GM19395 (cell line): ENCODE measurements around the gene TMEM245.

Experiments used
- ATAC-seq: cut with Tn5 transposase; IDR thresholded peaks from one replicate; pipeline ENCODE4 v1.9.1; 2021; ENCODE audit warnings: mild to moderate bottlenecking, moderate library complexity; ENCODE audit not compliant: unreplicated experiment

Gene TMEM245

DNA sequence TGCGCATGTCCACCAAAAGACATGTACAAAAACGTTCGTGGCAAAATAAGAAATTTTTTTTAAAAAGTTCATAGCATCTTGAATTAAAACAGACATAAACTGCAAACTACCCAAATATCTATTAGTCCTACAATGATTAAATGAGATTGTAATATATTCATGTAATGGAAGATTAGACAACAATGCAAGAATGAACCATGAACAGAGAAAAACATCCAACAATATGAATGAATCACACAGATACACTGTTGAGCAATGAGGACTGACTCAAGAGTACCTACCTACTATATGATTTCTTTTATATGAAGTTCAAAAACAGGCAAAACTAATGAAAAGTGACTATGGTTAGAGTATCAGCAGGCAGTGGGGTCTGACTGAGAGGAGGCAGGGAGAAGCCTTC is 88.5 kb downstream of the TMEM245 start:
- ATAC-seq = no peak

GRCh38 chr9:109030426-109030825 is 89.3 kb downstream of the TMEM245 start:
- no peak for ATAC-seq

DNA sequence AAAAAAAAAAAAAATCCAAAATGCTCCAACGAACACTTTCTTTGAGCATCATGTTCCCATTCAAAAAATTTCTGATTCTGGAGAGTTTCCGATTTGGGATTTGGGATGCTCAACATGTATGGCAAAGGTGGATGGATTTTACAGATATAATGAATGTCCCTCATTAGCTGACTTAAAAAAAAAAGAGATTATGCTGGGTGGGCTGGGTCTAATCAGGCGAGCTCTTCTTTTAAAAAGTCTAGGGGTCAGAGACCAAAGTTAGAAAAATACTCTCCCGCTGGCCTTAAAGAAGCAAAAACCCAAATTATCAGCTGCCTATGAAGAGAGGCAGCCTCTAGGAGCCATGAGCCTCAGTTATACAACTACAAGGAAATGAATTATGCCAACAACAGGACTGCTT is 91.3 kb downstream of the TMEM245 start:
- no peak for ATAC-seq

DNA sequence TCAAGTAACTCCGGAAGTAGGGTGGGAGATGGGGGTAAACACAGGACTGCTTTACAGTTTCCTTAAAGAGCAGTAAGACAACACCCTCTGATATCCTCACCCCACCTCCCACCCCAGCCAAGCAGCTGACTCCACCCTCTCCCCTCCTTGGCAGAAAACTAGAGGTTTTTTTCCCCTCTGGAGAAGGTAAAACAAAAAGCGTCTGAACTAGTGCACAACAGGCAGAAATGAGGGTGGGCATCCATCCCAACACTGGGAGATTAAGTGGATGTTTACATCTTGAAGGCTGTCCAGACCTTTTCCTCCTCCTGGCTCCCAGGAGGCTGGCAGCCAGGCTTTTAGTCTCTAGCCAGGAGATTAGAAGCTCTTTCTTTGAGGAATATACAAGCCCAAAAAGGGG is 92.6 kb downstream of the TMEM245 start:
- no peak for ATAC-seq

- no peak for ATAC-seq
Measured at GRCh38 chr9:109026306-109026705, 93.4 kb downstream of the TMEM245 start.

GRCh38 chr9:109022873-109023272 is 96.9 kb downstream of the TMEM245 start:
- no peak for ATAC-seq

GRCh38 chr9:109020581-109021511 is 98.9 kb downstream of the TMEM245 start:
- ATAC-seq = no peak

GRCh38 chr9:109020113-109020512 is 99.6 kb downstream of the TMEM245 start:
- no peak for ATAC-seq

GRCh38 chr9:109019420-109019819 is 100.3 kb downstream of the TMEM245 start:
- ATAC-seq = no peak

DNA sequence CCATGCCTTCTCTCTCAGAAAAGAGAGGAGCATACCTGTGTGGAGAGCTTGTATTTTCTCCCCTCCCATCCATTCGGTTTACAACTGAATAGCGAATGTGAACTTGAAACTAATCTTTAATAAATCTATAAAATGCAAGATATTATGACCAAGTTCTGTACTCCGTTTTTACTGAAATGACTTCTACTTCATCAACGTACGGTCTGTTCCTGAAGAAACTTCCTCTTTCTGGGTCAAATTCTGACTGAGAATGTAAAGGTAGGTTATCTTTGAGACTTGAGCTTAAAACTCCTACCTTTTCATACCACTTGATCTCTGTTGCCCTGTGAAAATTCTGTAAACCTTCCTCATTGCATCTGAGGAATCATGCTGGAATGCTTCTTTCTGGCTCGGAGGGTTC is 102.3 kb downstream of the TMEM245 start:
- ATAC-seq = peak; percentile 52

DNA sequence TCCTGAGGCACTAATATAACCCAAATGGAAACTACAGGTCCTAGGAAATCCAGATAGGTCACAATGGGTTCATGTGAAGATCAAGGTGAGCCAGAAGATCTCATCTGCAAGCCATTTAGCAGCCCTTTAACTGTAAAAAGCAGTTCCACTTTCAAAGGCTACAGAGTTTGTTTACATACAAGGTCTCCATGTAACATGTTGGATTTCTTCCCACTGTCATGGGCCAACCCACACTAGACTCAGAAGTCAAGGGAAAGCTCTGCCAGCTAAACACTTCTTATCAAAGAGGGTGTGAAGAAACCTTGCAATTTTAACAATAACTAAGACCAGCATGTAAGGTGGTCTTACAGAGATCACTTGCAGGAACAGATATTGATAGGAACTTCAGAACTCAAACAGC is 102.7 kb downstream of the TMEM245 start:
- ATAC-seq = no peak

- no peak for ATAC-seq
Measured at GRCh38 chr9:109016132-109016531, 103.6 kb downstream of the TMEM245 start.

- no peak for ATAC-seq
Measured at GRCh38 chr9:109014608-109015280, 105.0 kb downstream of the TMEM245 start.

DNA sequence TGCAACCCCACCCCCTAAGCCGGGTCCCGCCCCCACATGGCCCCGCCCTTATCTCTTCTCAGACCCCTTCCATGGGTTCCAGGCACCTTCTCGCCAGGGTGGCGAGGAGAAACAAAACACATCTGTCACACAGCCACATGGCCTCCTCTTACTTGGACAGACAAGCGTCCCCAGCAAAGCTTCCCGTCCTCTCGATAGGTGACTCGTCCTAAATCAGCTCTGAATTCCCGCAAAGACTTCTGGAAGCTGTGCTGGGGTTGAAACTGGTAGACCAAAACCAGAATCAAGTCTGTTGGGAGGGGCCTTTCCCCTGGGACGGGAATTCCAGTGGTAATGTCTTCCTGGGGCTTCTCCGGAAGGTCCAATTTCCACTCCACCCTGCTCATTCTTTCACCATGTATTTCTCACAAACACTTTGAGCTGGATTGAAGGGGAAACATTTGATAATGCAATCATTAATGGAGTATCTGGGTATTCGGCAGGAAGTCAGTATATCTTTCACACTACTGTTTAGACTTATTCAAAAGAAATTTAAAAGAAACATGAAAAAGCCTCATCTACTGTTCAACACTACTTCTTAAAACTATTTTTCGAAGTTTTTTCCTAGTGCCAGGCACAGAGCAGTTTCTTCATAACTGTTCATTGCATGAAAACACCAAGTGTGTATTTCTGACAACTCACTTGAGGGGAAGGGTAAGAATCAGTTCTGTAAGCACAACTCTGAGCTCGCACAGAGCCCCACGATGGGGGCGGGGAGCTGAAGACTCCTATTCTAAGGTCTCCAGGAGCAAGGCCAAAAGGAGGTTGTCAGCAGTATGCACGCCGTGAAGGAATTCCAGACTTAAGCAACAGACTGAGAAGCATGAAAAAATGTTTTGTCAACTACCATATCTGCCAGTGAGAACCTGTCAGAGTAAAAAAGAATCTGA is 105.8 kb downstream of the TMEM245 start:
- ATAC-seq = no peak

GRCh38 chr9:109012876-109013678 is 106.7 kb downstream of the TMEM245 start, which contains the start of gene CTNNAL1:
Gene CTNNAL1 (minus strand): TSS chr9:109013499. CDS start chr9:109013442, 57 bp downstream.
- peak; percentile 59 for ATAC-seq

DNA sequence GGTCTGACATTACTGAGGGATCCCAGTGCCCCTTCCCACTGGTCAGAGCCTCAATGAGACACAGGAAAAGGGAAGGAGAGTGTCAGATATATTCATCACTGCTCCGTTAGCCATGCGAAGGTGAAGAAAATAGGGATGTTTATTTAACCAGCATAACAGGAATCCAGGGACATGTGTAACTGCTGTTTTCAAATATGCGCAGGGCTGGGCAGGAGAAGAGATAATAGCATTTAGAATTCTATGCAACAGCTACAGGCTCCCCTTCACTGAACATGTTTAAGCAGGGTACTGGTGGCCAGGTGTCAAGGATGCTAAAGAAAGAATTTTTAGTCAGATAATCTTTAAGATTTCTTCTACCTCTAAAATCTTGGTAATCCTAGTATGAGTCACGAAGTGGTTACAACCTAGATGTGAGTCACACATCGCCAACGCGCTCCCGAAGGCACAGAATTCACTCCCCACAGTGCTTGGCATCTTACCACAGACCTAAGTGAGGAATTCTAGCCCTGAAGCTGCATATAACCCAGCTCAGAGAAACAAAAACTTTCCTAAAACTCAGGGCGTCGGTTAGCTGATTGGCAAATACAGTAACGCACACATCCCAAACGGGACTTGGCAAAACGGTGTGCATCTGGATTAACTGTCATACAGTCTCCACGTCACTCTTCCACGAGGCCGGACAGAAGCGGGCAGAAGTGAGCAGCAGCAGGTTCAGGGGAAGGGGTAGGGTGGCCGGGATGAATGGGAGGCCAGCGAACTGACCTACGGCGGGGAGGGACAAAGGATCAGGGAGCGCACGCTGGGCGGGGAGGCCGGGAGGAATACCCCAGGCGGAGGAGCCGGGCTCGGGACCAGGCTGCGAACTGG is 107.5 kb downstream of the TMEM245 start:
- peak; percentile 41 for ATAC-seq

- no peak for ATAC-seq
Measured at GRCh38 chr9:109011231-109011671, 108.5 kb downstream of the TMEM245 start.

DNA sequence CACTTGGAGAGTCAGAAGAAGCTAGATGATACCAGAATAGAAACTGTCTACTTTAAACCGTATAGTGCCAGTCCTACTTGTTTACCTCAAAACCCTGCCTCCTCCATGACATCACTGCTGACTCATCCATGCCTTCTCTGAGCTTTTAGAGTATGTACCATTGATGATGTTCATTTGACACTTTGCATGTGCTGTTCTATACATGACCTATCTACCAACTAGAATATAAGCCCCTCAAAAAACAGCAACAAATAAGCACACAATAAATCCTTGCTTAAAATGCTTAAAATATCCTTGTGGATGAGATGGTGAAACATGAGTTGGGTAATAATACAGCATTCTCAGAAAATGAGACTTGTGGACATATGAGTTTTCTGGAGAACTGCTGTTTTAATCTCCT is 109.0 kb downstream of the TMEM245 start:
- ATAC-seq = peak; percentile 45

GRCh38 chr9:109005678-109006077 is 114.1 kb downstream of the TMEM245 start:
- ATAC-seq = no peak
